Sigmoid colon (tissue), 3 donors: Measurements from ENCODE around the gene TENT5C.

ENCODE experiments used
- CTCF ChIP-seq, 4 experiments: fragments of 450-650 bp in 3 of 4; fragments of 200-600 bp in 1 of 4; IDR thresholded peaks; one replicate each; pipeline ENCODE4 v1.5.1; 2016 to 2019; ENCODE audit warnings: antibody characterized with exemption in 4 of 4, mild to moderate bottlenecking in 3 of 4, moderate library complexity in 2 of 4
- POLR2A ChIP-seq, 2 donors: fragments of 450-650 bp; IDR thresholded peaks; one replicate each; pipeline ENCODE4 v1.6.1; 2016; ENCODE audit warnings: antibody characterized with exemption in 2 of 2, mild to moderate bottlenecking in 2 of 2, moderate library complexity in 2 of 2

GRCh38 chr1:117559985-117560384 is 45.9 kb upstream of the TENT5C start:
- TF ChIP-seq CTCF (IDR thresholded peaks at IDR 0.05), result no peak
- no peak for TF ChIP-seq POLR2A (IDR thresholded peaks at IDR 0.05)
